ENCODE results near the gene ADGRE1. TPM values are rescaled to one million over a fixed set of nuclear protein-coding genes. Genes with fewer than 3 reads are reported as not detected.
"Not testable (repeated sequence)": the region's sequence is repeated elsewhere in the genome, so short reads cannot be mapped to it uniquely, and the experiment has no call there.

The ADGRE1 gene, protein sequence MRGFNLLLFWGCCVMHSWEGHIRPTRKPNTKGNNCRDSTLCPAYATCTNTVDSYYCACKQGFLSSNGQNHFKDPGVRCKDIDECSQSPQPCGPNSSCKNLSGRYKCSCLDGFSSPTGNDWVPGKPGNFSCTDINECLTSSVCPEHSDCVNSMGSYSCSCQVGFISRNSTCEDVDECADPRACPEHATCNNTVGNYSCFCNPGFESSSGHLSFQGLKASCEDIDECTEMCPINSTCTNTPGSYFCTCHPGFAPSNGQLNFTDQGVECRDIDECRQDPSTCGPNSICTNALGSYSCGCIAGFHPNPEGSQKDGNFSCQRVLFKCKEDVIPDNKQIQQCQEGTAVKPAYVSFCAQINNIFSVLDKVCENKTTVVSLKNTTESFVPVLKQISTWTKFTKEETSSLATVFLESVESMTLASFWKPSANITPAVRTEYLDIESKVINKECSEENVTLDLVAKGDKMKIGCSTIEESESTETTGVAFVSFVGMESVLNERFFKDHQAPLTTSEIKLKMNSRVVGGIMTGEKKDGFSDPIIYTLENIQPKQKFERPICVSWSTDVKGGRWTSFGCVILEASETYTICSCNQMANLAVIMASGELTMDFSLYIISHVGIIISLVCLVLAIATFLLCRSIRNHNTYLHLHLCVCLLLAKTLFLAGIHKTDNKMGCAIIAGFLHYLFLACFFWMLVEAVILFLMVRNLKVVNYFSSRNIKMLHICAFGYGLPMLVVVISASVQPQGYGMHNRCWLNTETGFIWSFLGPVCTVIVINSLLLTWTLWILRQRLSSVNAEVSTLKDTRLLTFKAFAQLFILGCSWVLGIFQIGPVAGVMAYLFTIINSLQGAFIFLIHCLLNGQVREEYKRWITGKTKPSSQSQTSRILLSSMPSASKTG
- total RNA-seq (ENCODE audit: insufficient read depth, low replicate concordance), result 13.2 TPM

DNA sequence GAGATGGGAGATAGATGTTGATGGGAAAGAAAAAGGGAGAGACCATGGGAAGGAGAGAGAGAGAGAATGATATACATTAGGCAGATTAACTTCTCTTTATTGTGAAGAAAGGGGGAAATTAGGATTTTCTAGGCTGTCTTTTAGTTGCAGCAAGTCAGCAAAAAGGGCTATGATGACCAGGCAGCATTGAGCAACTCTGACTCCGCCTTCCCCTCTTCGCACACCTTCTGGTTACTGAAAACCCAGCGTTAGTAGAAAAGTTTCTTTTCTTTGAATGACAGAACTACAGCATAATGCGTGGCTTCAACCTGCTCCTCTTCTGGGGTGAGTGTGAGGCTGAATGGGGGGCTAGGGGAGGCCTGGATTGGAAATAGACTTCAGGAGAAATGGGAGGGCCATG lies at the start of gene ADGRE1:
TSS of gene ADGRE1 (plus strand) at position 264 of the 400 bp plus-strand sequence. CDS start at position 294, 30 bp downstream.
- DNase-seq (ENCODE audit: low spot score), result no peak

- DNase-seq (ENCODE audit: low spot score), result no peak
These were observed 49.2 kb upstream of the ADGRE1 start for GRCh38 chr19:6838062-6838655.

- no peak for DNase-seq (ENCODE audit: low spot score)
These were observed 44.3 kb upstream of the ADGRE1 start for GRCh38 chr19:6842871-6843607.

GRCh38 chr19:6847828-6848200 lies 39.6 kb upstream of the ADGRE1 start:
- no peak for DNase-seq (ENCODE audit: low spot score)

GRCh38 chr19:6848986-6849385 lies 38.4 kb upstream of the ADGRE1 start:
- no peak for DNase-seq (ENCODE audit: low spot score)

DNA sequence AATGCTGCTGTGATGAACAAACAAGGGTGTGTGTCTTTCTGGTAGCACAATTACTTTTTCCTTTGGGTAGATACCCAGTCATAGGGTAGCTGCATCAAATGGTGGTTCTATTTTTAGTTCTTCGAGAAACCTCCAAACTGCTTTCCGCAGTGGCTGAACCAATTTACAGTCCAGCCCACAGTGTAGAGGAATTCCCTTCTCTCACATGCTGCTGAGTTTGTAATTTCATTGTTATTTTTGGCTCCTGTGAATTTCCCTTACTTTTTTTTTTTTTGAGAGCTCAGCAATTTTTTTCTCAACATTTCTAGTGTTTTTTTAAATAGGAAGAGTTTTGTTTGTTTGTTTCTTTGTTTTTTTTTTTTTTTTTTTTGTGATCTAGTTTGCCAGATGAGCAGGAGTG lies 37.5 kb upstream of the ADGRE1 start:
- DNase-seq (ENCODE audit: low spot score), result peak; percentile 6

DNA sequence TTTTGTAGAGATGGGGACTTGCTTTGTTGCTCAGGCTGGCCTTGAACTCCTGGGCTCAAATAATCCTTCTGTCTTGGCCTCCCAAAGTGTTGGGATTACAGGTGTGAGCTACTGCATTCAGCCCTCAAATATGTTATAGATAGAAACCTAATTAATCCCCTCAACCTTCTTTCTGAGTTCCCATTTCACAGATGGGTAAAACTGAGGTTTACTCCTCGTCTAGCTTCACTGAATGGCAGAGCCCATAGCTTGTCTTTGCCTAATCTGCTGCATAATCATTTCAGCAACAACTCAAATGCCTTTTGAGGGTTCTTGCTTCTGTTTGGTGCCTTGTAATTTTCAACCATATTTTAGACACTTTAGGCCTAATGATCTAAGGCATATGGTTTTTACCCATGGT lies 36.0 kb upstream of the ADGRE1 start:
- DNase-seq (ENCODE audit: low spot score), result no peak

DNA sequence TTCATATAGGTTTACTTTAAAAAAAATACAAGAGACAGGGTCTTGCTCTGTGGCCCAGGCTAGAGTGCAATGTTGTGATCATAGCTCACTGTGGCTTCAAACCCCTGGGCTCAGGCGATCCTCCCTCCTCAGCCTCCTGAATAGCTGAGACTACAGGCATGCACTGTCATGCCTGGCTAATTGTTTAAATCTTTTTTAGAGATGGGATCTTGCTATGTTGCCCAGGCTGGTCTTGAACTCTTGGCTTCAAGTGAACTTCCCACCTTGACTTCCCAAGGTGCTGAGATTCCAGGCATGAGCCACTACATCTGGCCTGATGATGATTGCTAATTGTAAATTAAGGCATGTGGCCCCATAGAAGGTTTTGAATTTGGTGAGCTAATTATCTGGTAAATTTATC lies 35.4 kb upstream of the ADGRE1 start:
- no peak for DNase-seq (ENCODE audit: low spot score)

- no peak for DNase-seq (ENCODE audit: low spot score)
These were observed 33.5 kb upstream of the ADGRE1 start for GRCh38 chr19:6853868-6854267.

GRCh38 chr19:6854758-6855157 lies 32.6 kb upstream of the ADGRE1 start:
- no peak for DNase-seq (ENCODE audit: low spot score)

GRCh38 chr19:6856749-6857372 lies 30.5 kb upstream of the ADGRE1 start:
- DNase-seq (ENCODE audit: low spot score), result no peak

GRCh38 chr19:6861683-6862286 lies 25.6 kb upstream of the ADGRE1 start:
- no peak for DNase-seq (ENCODE audit: low spot score)

DNA sequence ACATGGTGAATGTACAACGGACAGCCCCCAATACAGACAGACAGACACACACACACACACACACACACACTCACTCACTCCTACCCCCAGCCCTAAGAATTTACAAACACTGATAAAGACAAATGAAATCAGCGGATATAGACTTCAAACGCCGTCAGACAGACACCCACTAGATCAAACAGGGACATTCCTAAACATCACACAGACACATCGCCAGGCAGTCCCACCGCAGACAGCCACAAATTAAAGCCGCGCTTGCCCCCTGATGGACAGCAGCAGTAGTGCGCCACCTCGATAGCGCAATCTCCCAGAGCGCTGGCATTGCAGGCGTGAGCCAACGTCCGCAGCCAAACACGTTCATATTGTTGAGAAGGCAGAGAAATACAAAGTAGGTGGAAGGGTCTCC lies 24.7 kb upstream of the ADGRE1 start:
- peak; percentile 83 for DNase-seq (ENCODE audit: low spot score)

- DNase-seq (ENCODE audit: low spot score), result no peak
These were observed 22.9 kb upstream of the ADGRE1 start for GRCh38 chr19:6864325-6864940.

DNA sequence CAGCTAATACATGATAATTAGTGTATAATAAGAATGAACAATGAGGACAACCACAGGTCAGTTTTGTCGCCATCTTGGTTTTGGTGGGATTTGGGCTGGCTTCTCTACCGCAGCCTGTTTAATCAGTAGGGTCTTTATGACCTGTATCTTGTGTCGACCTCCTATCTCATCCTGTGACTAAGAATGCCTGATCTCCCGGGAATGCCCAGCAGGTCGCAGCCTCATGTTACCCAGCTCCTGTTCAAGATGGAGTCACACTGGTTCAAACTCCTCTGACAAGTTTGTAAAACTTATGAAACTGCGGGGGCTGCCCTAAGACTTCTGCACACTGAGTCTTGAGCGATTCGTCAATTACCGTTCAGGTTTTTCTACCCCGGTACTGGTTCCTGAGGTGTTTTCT lies 21.5 kb upstream of the ADGRE1 start:
- no peak for DNase-seq (ENCODE audit: low spot score)

DNA sequence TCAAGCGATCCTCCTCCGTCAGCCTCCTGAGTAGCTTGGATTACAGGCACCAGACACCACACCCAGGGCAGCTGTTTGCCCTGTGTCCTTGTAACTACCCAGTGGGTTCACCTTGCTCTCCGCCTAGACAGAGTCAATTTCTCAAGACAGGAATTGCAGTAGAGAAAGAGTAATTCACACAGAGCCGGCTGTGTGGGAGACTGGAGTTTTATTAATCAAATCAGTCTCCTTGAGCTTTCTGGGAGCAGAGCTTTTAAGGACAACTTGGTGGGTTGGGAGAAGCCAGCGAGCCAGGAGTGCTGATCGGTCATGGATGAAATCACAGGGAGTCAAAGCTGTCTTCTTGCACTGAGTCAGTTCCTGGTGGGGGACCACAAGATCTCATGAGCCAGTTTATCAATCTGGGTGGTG lies 20.6 kb upstream of the ADGRE1 start:
- DNase-seq (ENCODE audit: low spot score), result no peak

- DNase-seq (ENCODE audit: low spot score), result peak; percentile 42
These were observed 19.0 kb upstream of the ADGRE1 start for GRCh38 chr19:6868351-6868750.

GRCh38 chr19:6869151-6869882 lies 18.1 kb upstream of the ADGRE1 start:
- DNase-seq (ENCODE audit: low spot score), result not testable (repeated sequence)

GRCh38 chr19:6873708-6874431 lies 13.5 kb upstream of the ADGRE1 start:
- no peak for DNase-seq (ENCODE audit: low spot score)
